GM19438 (cell line): ENCODE data around the gene KISS1.
A peak's percentile ranks its signal among the peaks of the same experiment; 100 is the strongest.

Source experiments
- ATAC-seq: cut with Tn5 transposase; IDR thresholded peaks from one replicate; pipeline ENCODE4 v1.9.1; 2021; ENCODE audit warnings: low read depth; ENCODE audit not compliant: unreplicated experiment

Gene KISS1

GRCh38 chr1:204219971-204220616, 23.8 kb upstream of the KISS1 start:
- ATAC-seq, result no peak

DNA sequence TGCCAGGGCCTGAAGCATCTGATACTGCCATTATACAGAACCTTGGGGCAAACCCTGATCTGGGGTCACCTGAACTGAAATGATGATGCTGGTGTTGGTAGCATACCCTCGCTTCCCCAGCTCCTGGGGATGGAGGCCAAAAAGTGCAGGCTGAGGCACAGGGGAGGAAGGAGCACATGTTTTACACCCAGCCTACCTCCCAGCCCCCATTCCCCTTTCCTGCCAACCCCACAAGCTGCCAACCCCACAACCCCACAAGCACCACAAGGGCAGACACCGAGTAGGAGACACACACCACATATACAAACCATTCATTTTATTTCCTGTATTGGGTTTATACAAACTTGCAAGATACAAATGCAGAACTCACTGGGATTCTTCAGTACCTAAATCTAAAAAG, 22.3 kb upstream of the KISS1 start:
- no peak for ATAC-seq

DNA sequence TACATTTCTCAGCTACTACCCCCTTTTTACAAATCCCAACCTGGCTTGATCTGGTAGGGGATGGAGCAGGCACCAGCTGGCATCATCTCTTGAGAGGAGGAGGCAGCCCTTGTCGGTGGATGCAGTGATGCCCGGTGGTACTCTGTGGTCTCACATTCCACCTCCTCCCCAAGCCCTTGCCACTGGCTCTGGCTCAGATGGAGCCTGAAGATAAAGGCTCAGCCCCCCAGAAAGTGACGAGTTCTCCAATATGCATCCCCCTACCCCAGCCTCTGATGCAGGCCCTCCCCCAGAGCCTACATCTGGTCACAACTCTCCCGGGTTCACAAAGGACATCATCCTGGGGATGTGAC, 21.3 kb upstream of the KISS1 start:
- no peak for ATAC-seq

DNA sequence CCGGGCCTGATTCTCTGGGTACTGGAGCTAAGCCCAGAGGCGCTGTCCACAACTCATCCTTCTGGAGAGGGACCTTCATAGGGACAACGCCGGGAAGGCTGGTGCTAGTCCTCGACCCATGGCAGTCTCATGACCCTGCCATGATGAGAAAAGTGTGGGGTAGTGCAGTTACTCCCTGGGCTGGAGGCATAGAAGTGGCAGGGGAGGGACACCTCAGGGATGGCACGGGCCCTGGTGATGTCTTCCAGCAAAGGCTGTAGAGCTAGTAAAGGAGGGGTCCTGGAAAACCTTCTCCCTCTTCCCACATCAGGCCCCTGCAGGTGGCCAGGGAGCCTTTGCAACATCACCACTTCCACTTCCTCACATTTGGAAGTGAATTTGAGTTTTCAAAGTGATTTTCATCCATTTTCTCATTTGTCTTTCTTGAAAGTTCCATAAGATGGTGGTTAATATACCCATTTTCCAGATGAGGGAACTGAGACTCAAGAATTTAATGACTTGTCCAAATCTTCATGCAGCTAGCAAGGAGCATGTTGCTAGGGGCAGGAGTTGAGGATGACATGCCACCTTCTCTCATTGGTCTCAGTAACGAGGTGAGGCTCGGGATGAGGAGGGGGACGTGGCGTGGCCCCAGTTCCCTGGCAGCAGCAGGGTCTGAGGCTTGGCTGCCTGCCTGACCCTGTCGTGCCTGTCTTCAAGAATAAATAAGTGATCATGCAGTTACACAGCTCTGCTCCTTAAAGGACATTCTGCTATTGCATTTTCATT, 20.8 kb upstream of the KISS1 start:
- ATAC-seq, result no peak

DNA sequence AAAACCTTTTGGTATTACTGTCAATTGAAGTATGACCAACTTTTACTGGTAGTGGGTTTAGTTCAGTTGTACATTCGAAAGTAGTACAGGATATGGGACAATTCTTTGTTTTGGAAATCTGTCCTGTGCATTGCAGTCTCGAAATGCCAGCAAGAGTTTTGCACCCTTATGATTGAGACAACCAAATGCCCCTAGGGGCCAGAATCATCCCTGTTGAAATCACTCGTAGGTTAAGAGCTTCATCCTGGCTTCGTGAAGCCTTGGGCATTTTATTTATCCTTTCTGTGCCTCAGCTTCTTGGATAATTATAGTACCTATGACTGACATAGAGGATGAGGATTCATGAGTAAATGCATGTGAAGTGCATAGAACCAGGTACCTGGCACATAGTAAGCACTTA, 19.9 kb upstream of the KISS1 start:
- ATAC-seq, result no peak

- peak; percentile 86 for ATAC-seq
Observed at GRCh38 chr1:204213668-204214662, 17.7 kb upstream of the KISS1 start, which contains the start of gene GOLT1A. Gene GOLT1A (minus strand): TSS chr1:204213988. CDS start chr1:204213906, 82 bp downstream.

GRCh38 chr1:204212715-204213114, 16.4 kb upstream of the KISS1 start:
- no peak for ATAC-seq

DNA sequence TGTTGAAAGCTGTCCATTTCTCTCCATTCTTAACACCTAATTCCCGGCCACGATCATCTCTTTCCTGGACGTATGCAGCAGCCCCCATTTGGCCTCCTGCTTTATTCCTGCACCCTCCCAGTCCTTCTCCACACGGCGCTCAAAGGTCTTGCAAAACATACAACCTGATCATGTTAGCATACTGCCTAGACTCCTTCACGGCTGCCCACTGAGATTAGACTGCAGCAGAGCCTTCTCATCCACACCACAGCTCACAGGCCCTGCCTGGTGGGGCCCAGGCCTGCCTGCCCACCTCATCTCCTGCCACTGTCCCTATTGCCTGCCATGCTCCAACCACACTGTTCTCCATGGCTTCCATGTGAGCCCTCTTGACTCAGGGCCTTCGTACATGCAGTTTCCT, 14.8 kb upstream of the KISS1 start:
- ATAC-seq, result no peak

- no peak for ATAC-seq
Observed at GRCh38 chr1:204207136-204207616, 10.9 kb upstream of the KISS1 start.

- ATAC-seq, result no peak
Observed at GRCh38 chr1:204206121-204206520, 9.8 kb upstream of the KISS1 start.

GRCh38 chr1:204205486-204205885, 9.2 kb upstream of the KISS1 start:
- ATAC-seq, result no peak

GRCh38 chr1:204204944-204205343, 8.7 kb upstream of the KISS1 start:
- no peak for ATAC-seq

- no peak for ATAC-seq
Observed at GRCh38 chr1:204203206-204203767, 7.0 kb upstream of the KISS1 start.

GRCh38 chr1:204202481-204202880, 6.2 kb upstream of the KISS1 start:
- no peak for ATAC-seq

DNA sequence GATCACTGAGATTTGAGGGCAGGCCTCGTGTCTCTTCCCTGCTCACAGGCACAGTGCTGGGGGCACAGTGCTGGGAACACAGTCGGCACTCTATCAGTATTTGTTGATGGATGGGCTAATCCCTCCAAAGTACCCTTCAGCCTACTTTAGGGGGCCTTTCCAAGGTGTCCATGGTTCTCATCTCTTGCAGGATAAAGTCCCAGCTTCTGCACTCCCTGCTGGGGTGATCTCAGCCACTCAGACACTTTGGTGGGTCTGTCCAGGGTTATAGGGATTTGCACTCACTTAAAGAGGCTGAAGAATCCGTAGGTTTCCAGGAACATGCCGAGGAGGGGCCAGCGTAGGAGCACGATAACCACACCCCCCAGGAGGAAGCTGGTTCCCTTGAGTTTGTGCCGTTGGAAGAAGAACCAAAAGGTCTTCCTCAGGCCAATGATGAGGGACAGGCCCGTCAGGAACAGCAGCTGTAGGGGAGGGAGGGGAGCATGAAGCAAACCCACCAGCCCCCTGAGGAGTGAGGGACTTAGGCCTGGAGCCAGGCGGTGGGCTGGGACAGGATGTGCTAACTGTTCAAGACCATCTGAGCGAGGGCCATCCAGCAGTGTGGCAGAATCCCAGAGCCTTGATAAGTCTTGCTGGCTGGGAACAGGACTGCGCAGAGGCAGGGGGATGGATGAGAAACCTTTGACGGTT, 5.2 kb upstream of the KISS1 start:
- ATAC-seq, result no peak

- ATAC-seq, result no peak
Observed at GRCh38 chr1:204199579-204199978, 3.3 kb upstream of the KISS1 start.

DNA sequence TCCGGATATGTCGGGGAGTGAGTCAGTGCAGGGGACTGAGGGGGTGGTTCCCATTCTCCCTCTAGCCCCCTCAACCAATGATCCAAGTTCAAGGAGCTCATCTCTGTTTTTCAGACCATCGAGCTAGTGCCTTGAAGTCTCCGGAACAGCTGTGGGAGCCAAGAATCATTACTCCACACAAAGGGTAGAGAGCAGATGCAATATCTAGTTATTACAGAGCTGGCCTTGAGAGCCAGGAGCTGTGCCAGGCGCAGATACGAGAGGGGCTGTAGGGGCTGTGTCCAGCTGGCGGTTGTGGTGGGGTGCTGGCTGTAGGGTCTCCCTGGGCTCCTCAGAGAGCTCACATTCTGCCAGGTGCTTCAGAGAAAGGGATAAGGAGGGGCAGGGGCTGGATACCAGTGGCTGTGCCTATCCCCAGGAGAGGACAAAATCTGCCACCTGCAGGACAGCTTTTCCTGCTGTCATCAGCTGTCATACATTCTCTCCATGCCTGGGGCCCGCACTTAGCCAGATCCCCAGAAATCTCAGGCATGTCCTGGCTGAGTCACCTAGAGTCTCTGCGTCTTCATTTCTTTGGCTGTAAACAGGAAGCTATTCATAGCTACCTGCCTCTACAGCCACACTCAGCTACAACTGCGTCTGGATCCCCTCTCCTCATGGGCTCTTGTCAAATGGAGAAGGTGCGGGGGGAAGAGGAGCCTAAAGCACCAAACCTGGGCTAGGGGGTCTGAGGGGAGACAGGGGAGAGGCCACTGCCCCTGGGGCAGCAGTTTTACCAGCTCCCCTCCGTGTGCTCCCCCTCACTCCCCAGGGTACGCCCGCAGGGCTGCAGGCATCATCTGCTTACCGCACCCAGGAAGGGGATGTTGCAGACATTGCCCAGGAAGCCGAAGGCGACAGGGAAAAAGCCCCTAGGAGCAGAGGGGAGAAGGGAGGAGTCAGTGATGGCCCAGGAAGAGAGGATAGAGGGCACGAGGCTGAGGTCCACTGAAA, 2.4 kb upstream of the KISS1 start:
- ATAC-seq, result no peak

GRCh38 chr1:204197068-204197467, 777 bp upstream of the KISS1 start:
- no peak for ATAC-seq

DNA sequence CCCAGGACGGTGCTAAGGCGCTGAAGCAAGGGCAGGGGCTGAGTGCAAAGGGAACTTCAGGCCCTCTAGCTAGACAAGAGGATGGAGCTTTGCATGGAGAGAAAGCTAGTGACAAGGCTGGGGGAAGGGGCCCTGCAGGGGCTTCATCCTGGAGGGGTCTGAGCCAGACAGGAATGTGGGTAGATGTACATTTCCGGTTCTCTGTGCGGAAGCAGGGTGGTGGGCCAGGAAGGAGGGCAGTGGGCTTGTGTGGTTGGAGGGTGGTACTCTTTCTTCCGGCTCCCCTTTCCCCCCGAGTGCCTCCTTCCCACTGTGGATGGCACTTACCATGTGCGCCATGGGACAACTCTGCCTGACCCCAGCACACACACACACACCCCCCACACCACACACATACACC, 1.5 kb downstream of the KISS1 start:
- ATAC-seq, result no peak
